Large intestine (tissue), 3 donors: ENCODE measurements around the gene RAB3IL1. TPM values are rescaled to one million over a fixed set of nuclear protein-coding genes. Genes with fewer than 3 reads are reported as not detected.

Experiments
- DNase-seq, 2 donors: peaks; one replicate each; pipeline versions ENCODE4 v3.0.0 to v3.0.0-alpha.2; 2013
- H3K27ac ChIP-seq: one replicate; pipeline ENCODE4 v1.5.1; 2013; ENCODE audit warnings: low read length
- H3K27me3 ChIP-seq: 2 replicates; pipeline ENCODE4 v1.6.1; 2013; ENCODE audit warnings: low read length; ENCODE audit not compliant: control insufficient read depth, insufficient read depth
- H3K36me3 ChIP-seq: 2 replicates; pipeline ENCODE4 v1.6.1; 2013; ENCODE audit warnings: low read length; ENCODE audit not compliant: control insufficient read depth, insufficient read depth
- H3K4me1 ChIP-seq: one replicate; pipeline ENCODE4 v1.6.1; 2013; ENCODE audit warnings: low read length; ENCODE audit not compliant: control insufficient read depth, insufficient read depth
- H3K4me3 ChIP-seq: one replicate; pipeline ENCODE4 v1.5.1; 2013; ENCODE audit warnings: low read length
- H3K9me3 ChIP-seq: one replicate; pipeline ENCODE4 v1.6.1; 2013; ENCODE audit warnings: mild to moderate bottlenecking, low read depth, low read length, moderate library complexity; ENCODE audit not compliant: control insufficient read depth
- WGBS: methylation state at CpG from one replicate; pipeline ENCODE4 v1.1.5; 2013; ENCODE audit warnings: low lambda C conversion rate; ENCODE audit not compliant: insufficient coverage; 5-methylcytosine and 5-hydroxymethylcytosine counted together
- polyA plus RNA-seq: library from polyadenylated mRNA; unstranded; fragments of 120-200 nt; gene quantifications from one replicate; pipeline ENCODE4 v1.2.1, GENCODE V29; 2013

Gene RAB3IL1
- polyA plus RNA-seq, 1 donor = 19.6 TPM

DNA sequence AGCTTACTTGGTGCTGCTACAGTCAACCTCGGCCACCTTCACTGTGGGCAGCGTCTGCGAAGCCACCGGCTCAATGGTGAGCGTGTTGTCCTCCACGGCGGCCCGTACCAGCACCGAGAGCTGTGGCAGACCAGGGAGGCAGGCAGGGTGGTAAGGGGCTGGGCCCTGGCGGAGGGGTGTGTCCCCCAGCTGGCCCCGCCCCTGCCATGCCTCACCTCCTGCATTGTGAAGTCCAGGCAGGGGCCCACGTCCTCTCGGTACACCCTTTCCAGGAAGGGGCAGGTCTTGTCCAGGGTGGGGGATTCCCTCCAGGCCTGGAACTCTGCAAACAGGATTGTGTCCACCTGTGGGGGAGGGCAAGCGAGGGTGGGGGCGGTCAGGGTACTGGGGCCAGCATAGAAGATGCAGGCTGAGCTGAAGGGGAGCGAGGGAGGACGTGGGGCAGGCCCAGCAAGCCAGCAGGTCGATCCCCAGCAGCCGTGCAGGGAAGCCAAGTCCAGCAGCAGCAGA lies 12.8 kb downstream of the RAB3IL1 start:
- H3K4me1 ChIP-seq = peaks cover 39% of the 10 kb centered on the region
- no peak overlapping the region for H3K27ac ChIP-seq
- no CpG with 5 or more reads among the region's 19 CpGs for WGBS
- H3K9me3 ChIP-seq = no peaks in the 10 kb centered on the region
- H3K36me3 ChIP-seq = peaks cover 61% of the 10 kb centered on the region
- DNase-seq = peak in 1 of 2 donors; percentile 76
- no peaks in the 10 kb centered on the region for H3K27me3 ChIP-seq
- peak overlapping the region; percentile 15 for H3K4me3 ChIP-seq

DNA sequence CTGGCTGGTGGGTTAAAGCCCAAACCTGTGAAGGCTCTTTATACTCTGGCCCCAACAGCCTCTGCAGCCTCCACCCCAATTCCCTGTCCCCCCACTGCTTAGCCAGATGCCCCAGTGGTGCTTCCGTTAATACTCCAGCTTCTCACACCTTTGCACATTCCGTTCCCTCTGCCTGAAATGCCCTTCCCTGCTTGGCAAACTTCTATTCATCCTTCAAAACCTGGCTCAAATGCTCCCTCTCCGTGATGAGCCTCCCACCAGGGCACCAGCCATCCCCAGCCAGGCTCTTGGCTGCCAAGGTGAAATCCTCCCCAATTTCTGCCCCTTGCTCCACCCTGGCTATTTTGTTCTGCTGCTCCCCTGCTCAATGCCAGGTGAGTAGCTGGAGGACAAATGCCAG lies 13.5 kb downstream of the RAB3IL1 start:
- Histone ChIP-seq H3K36me3 (peaks cover 68% of the 10 kb centered on the region), H3K27me3 (no peaks in the 10 kb centered on the region), H3K4me3 (no peak overlapping the region), H3K27ac (no peak overlapping the region), H3K4me1 (peaks cover 34% of the 10 kb centered on the region), H3K9me3 (no peaks in the 10 kb centered on the region)
- no peak for DNase-seq
- WGBS = no CpG with 5 or more reads among the region's 3 CpGs

DNA sequence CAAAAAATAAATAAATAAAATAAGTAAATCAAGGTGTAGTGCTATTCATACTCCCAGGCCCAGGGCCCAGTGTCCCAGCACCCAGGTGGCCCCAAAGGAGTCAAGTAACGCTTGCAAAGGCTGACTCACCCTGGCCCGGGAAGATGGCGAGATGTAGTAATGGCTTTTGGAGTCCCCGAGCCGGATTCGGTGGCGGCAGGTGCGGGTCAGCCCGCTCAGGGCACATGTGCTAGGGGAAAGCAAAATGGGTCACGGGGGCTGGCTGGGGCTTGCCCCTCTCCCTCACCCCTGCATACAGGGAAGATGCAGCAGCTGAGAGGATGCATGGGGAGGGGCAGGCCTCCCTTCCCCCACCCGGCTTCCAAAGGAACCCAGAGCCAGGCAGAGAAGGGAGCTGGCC lies 15.1 kb downstream of the RAB3IL1 start:
- H3K27me3 ChIP-seq = no peaks in the 10 kb centered on the region
- WGBS = no CpG with 5 or more reads among the region's 11 CpGs
- peaks cover 71% of the 10 kb centered on the region for H3K36me3 ChIP-seq
- no peak overlapping the region for H3K4me3 ChIP-seq
- peaks cover 26% of the 10 kb centered on the region for H3K4me1 ChIP-seq
- no peaks in the 10 kb centered on the region for H3K9me3 ChIP-seq
- no peak for DNase-seq
- no peak overlapping the region for H3K27ac ChIP-seq

DNA sequence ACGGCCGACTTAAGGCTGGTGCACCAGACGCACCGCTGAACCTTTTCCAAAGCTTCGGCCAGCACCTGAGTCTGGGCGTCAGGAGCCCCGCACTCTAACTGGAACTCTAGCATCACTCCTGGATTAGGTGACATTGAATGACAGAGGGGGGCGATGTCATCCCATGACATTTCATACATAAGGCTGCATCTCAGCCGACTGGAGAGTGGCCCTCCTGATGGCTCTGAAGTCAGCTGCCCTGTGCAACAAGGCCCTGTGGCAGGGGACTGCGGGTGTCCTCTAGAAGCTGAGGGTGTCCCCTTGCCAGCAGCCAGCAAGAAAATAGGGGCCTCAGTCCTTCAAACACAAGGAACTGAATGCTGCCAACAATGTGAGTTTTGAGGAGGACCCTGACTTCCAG lies 16.0 kb downstream of the RAB3IL1 start:
- peaks cover 69% of the 10 kb centered on the region for H3K36me3 ChIP-seq
- no peak overlapping the region for H3K27ac ChIP-seq
- DNase-seq = no peak
- no peaks in the 10 kb centered on the region for H3K9me3 ChIP-seq
- H3K4me1 ChIP-seq = peaks cover 26% of the 10 kb centered on the region
- H3K4me3 ChIP-seq = no peak overlapping the region
- no CpG with 5 or more reads among the region's 10 CpGs for WGBS
- H3K27me3 ChIP-seq = no peaks in the 10 kb centered on the region

DNA sequence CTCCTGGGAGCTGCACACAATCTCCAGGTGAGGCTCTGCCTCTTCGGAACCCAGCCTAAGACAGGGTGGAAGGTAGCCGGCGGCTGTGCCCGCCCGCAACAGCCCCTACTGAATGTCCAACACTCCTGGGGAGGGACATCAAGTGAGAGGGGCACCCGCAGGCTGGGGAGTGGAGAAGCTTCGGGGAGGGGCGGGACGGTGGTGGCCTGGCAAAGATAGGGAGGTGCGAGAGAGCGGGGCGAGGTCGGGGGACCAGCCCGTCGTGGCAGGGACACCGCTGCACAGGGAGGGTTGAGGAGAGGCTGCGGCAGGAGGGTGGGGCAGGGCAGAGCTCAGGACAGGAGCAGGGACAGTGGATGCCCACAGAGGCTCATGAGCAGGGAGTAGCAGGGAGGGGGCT lies 17.1 kb downstream of the RAB3IL1 start:
- no peaks in the 10 kb centered on the region for H3K27me3 ChIP-seq
- peaks cover 16% of the 10 kb centered on the region for H3K4me1 ChIP-seq
- WGBS = no CpG with 5 or more reads among the region's 17 CpGs
- H3K36me3 ChIP-seq = peaks cover 62% of the 10 kb centered on the region
- H3K27ac ChIP-seq = no peak overlapping the region
- no peaks in the 10 kb centered on the region for H3K9me3 ChIP-seq
- no peak overlapping the region for H3K4me3 ChIP-seq
- no peak for DNase-seq

DNA sequence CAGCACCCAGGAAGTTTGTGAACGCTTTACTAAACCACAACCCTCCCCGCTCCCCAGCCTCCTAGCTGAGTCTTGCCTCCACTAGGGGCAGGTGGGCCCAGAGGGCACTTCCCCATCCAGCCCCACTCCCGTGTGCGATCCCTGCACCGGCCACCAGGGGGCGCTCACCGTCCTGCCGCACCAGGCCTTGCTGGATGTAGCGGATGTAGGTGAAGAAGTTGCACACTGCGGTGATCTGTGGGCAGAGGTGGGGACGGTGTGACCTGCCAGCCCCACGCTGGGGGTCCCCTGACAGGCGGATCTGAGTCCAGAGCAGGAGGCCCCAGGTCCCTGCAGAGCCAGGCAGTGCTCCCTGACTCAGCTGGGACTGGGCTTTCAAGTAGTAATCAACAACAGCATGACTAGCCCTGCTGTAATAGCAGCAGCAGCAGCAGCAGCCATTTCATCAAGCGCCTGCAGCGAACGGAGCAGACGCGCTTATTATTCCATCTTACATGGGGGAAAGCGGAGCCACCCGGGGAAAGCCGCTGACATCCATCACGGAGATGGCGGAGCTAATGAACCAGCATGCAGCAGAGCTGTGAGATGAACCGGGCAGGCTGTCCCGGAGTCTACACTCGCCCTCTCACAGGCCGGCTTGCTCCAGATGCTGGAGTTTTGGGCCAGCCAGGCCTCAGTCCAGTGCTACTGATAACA lies 18.1 kb downstream of the RAB3IL1 start:
- no peak overlapping the region for H3K27ac ChIP-seq
- no peaks in the 10 kb centered on the region for H3K9me3 ChIP-seq
- no CpG with 5 or more reads among the region's 27 CpGs for WGBS
- H3K4me1 ChIP-seq = peaks cover 9% of the 10 kb centered on the region
- peaks cover 61% of the 10 kb centered on the region for H3K36me3 ChIP-seq
- no peaks in the 10 kb centered on the region for H3K27me3 ChIP-seq
- H3K4me3 ChIP-seq = no peak overlapping the region
- peak; percentile 66 to 68 for DNase-seq

DNA sequence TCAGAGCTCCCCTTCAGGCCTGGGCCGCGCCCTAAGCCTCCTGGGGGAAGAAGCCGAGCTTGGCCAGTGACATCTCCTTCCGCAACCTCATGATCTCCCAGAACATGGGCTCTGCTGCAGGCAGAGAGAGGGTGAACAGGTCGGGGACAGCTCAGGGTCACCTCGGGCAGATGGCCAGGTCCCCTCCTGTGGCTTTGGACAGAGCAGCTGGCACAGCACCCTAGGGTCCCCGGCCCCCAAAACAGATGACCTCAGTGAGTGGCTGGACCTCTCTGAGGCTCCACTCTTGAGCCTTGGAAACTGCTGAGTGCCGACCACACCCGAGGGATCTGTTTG lies 19.2 kb downstream of the RAB3IL1 start:
- Histone ChIP-seq H3K4me1 (peaks cover 3% of the 10 kb centered on the region), H3K4me3 (no peak overlapping the region), H3K27me3 (no peaks in the 10 kb centered on the region), H3K36me3 (peaks cover 55% of the 10 kb centered on the region), H3K9me3 (no peaks in the 10 kb centered on the region), H3K27ac (no peak overlapping the region)
- WGBS = no CpG with 5 or more reads among the region's 9 CpGs
- no peak for DNase-seq

DNA sequence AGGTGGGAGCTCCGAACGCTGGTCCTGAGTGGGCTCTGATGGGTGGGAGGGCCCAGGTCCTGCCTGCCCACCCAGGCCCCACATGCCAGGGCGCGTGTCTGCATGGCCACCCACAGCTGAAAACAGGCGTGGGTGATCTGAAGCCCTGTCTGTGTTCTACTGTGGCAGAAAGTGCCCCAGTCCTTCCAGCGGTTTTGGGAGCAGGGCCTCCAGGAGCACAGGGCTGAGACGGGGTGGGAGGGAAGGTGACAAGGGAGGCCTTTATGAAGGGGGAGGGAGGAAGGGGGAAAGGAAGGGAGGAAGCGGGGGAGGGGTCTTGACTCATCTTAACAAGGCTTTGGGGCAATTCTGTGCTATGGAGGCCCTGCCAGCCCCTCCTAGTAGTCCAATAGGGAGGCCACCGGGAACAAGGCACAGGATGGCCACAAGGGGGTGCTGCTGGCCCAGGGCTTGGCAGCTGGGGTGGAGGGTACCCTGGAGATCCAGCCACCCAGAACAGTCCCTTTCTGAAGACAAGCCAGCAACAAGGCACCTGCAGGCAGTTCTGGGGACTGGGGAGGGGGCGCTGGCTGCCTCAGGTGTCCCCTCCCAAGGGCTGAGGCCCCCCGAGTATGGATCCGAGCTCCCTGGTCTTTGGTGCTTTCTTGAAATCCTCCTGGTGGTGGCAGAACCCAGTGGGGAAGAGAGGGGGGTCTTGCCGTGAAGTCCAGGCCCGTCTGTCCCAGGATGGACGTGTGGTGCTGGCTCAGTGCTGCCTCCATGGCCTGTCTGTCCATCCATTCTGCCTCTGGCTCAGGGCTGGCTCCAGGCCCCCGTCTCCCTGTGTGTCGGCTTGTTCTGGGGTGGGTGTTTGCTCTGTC lies 19.7 kb downstream of the RAB3IL1 start:
- no peak overlapping the region for H3K27ac ChIP-seq
- H3K27me3 ChIP-seq = no peaks in the 10 kb centered on the region
- no peak overlapping the region for H3K4me3 ChIP-seq
- DNase-seq = peak in 1 of 2 donors; percentile 42
- peaks cover 3% of the 10 kb centered on the region for H3K4me1 ChIP-seq
- H3K9me3 ChIP-seq = no peaks in the 10 kb centered on the region
- peaks cover 53% of the 10 kb centered on the region for H3K36me3 ChIP-seq
- no CpG with 5 or more reads among the region's 17 CpGs for WGBS

DNA sequence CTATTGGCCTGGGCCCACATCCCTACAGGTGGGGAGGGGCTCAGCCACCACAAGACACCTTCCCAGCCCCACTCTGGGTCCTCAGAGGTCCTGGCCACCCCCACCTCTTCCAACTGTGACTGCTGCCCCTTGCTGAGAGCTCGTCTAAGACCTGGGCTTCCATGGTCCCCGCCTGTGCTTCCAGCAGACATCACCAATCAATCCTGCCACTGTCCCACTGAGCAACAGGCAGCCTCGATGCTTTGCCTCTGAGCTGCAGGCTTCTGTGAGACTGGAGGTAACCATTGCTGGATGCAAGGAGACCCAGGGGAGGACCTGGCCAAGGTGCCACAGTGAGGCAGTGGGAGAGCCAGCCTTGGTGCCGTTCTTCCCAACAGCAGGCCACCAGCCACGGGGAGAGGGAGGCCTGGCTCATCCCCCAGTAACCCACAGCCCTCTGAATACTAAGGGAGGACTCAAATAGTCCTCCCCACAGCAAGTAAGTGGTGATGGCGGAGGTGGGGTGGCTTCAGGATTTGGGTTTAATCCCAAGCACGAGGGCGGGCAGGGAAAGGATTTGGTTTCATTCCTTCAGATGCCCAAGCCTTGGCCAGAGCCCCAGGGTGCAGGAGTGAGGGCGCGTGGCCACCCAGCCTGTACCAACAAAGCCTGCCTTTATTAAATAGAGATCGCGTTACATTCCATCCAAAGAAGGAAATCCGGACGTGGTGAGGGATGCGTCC lies 20.5 kb downstream of the RAB3IL1 start:
- H3K9me3 ChIP-seq = peaks cover 1% of the 10 kb centered on the region
- peaks cover 3% of the 10 kb centered on the region for H3K4me1 ChIP-seq
- no peak overlapping the region for H3K27ac ChIP-seq
- H3K4me3 ChIP-seq = no peak overlapping the region
- DNase-seq = no peak
- no CpG with 5 or more reads among the region's 15 CpGs for WGBS
- H3K36me3 ChIP-seq = peaks cover 47% of the 10 kb centered on the region
- no peaks in the 10 kb centered on the region for H3K27me3 ChIP-seq

DNA sequence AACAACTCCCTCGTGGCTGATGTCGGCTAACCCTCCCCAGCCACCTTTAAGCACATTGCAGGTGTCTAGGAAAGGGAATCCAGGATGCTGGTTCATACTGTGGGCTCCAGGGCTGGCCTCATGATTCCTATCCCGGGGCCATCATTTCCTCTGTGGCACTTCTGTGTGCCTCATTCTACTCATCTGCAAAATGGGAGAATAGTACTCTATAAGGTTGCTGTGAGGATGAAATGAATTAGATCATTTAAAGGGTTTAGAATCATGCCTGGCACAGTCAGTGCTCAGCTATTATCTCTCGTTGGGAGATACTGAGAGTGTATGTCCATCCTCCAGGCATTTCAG lies 21.7 kb downstream of the RAB3IL1 start:
- no peak for DNase-seq
- H3K4me3 ChIP-seq = no peak overlapping the region

More for the DNA sequence above, 21.7 kb downstream of the RAB3IL1 start:
- Histone ChIP-seq H3K4me1 (peaks cover 7% of the 10 kb centered on the region), H3K27me3 (no peaks in the 10 kb centered on the region), H3K9me3 (peaks cover 3% of the 10 kb centered on the region), H3K27ac (no peak overlapping the region), H3K36me3 (peaks cover 36% of the 10 kb centered on the region)
- no CpG with 5 or more reads among the region's 4 CpGs for WGBS
